GM18499 (cell line): ENCODE results near the gene PCBP4.

ENCODE experiments used
- ATAC-seq: cut with Tn5 transposase; IDR thresholded peaks from one replicate; pipeline ENCODE4 v1.9.1; 2021; ENCODE audit warnings: moderate number of reproducible peaks; ENCODE audit not compliant: insufficient read depth, unreplicated experiment

The PCBP4 gene

DNA sequence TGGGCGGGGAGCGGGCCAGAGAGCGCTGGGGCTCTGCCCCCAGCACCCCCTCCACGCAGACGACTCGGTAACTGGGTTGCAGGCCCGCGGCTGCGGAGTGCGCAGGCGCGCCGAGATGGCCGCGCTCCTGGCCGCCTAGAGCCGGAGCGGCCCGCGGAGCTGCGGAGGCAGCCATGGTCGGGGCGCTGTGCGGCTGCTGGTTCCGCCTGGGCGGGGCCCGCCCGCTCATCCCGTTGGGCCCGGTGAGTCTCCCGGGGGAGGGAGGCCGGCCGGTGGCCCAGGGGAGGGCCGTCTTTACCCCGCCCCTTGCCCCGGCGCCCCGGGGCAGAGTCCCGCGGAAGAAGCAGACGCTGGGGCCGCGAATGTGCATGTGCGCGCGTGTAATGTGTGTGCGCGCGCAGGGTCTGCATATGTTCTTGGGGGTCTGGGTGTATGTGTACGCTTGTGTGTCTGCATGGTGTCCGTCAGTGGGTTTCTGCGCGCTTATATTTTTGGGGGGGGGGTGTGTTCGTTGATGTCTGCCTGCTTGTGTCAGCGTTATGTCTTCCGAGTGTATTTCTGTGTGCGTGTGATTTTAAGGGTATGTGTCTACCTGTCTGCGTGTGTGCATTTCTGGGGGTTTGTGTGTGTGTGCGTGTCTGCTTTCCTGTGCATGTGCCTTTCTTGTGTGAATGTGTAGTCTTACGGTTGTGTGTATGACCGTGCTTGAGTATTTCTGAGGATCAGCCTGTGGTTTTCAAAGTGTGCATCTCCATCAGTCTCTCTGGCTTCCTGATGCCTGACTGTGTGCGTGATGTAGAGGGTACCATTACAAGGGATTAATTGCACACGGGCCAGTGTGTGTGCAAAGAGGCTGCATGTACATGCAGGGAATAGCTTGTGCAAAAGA, 8.0 kb upstream of the PCBP4 start, which contains the start of gene ABHD14A:
TSS of gene ABHD14A (plus strand) at position 102 of the 889 bp plus-strand sequence. CDS start at position 174, 72 bp downstream.
- ATAC-seq = no peak

DNA sequence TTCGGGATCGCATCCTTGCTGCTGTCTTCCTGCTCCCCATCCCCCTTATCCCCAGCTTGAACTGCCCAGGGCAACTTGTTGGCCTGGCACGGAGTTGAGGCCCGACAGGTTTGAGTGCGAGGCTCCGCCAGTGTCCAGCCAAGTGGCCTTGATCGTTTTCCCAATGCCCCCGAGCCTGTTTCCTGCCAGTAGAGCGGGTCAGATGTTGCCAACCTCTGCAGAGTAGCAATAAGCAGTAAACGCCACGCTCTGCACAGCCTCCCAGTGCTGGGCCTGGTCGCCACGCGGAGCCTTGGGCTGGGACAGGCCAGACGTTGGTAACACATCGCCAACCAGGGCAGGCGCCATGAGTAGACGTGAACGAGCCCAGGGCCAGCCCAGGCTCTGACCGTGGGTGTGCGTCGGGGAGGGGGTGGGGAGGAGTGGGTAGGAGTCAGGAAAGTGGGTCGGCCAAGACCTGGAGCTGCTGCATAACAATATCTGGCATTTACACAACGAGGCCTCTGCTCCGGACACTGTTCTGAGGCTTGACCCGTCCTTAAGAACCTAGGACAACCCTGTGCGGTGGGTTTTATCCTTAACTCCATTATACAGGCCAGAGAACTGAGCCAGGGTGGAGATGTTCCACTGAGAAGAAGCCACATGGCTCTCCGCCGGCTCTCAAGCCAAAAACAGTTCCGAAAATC, 7.2 kb upstream of the PCBP4 start:
- ATAC-seq = no peak

- no peak for ATAC-seq
Observed at GRCh38 chr3:51971350-51971749, 4.1 kb upstream of the PCBP4 start.

- no peak for ATAC-seq
Observed at GRCh38 chr3:51970606-51971300, 3.5 kb upstream of the PCBP4 start.

GRCh38 chr3:51969841-51970240, 2.6 kb upstream of the PCBP4 start:
- no peak for ATAC-seq

DNA sequence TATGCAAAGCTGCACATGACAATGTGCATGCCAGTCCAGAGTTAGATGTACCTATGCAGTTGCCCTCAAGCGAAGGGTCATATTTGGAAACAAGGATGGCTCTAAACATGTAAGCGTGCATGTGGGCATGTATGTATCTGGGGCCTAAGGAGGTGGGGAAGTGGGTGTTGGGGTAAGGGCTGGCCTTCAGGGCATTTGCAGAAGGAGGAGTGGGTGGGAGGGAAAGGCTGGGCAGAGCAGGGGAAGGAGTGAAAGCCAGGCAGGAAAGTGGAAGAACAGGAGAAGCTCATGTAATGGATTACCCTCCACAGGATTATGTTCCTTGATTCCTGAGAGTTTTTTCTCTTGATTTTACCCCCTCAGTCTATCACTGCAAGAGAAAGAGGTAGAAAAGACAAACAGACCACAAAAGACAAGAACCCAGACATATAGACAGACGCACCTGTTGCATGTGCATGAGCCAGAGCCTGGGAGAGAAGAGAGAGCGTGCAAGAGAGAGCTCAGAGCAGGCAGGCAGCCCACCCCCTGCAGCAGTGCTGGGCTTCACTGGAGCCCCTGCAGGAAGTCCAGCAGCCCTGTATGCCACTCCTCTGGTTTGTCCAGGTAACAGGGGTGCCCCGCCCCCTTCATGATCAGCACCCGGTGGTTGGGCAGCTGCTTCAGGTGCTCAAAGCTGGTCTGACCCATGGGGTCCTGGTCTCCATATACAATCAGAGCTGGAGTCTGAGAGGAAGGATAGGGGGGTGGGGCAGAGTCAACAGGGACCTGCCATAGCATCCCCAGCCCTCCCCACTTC, 1.8 kb upstream of the PCBP4 start:
- ATAC-seq = no peak

DNA sequence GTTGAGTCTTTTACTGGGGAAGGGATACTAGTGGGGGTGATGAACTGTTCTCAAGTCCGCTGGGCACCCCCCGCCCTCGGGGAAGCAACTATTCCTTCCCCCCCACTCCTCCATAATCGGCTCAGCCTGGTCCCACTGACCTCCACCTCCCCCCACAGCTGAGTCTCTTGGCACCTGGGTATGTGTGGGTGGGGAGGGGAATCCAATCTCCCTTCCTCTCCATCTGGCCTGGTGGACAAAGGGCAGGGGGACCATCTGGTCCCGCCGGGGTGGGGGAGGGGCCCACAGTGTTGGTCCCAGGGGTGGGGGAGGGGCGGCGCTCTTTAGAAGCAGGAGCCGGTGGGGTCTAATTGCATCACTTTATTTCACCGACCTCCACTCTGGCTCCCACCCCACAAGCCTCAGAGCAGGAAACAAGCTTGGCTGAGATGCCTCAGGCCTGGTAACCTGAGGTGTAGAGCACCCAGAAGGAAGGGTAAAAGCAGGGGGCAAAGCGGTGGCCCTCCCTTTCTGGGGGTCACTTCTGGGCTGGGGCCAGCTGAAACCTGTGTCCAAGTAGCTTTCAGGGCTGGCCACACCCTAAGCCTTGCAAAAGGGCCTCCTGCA, 1.0 kb upstream of the PCBP4 start:
- no peak for ATAC-seq

GRCh38 chr3:51966922-51967383, 301 bp downstream of the PCBP4 start:
- no peak for ATAC-seq

DNA sequence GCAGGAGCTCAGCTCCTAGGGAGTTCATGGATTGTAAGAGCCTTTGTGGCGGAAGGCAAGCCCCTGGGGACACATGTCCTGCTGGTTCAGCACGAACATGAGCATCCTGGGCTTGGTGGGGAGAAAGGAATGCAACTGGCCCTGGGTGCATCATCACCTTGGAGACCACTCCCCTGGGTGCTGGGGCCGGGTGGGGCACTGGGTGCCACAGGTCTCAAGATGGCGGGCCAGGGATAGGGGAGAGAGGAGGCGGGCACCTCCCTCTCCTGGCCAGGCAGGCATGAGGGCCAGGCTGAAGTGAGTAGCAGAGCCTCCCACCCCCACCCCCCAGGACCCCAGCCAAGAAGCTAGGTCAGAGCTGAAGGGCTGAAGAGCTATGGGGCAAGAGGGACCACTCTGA, 768 bp downstream of the PCBP4 start:
- ATAC-seq = no peak

GRCh38 chr3:51966016-51966415, 1.2 kb downstream of the PCBP4 start:
- ATAC-seq = no peak

GRCh38 chr3:51964521-51964920, 2.7 kb downstream of the PCBP4 start:
- ATAC-seq = no peak

- no peak for ATAC-seq
Observed at GRCh38 chr3:51963951-51964451, 3.3 kb downstream of the PCBP4 start.

DNA sequence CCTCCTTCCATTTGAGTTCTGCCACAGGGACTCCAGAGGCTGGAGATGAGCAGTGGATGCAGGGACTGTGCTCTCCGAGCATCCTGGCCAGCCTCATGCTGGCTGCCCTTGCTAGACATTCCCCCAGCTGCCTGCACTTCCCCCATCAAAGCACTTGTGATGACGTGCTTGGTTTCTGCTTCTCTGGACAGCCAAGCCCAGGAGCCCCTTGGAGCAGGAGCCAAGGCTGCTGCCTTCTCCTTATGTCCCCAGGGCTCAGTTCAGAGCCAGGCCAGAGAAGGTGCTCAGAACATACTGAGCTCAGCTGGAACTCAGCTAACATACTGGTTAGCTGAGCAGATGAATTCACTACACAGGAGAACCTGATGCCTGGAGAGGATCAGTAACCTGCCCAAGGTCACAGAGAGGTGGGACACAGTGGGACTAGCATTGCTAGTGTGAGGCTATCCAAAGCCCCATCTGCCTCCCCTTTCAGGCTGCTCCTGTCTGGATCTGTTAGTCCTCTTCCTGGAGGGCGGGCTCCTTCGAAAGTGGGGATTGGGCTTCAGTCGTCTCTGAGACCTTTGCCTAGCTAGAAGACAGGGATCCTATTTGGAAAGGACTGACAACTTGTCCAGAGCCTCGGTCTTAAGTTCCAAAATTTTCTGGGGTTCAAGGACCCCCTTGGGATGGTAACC, 4.3 kb downstream of the PCBP4 start:
- ATAC-seq = no peak

- no peak for ATAC-seq
Observed at GRCh38 chr3:51961602-51962569, 5.4 kb downstream of the PCBP4 start.

- no peak for ATAC-seq
Observed at GRCh38 chr3:51961011-51961410, 6.2 kb downstream of the PCBP4 start.

DNA sequence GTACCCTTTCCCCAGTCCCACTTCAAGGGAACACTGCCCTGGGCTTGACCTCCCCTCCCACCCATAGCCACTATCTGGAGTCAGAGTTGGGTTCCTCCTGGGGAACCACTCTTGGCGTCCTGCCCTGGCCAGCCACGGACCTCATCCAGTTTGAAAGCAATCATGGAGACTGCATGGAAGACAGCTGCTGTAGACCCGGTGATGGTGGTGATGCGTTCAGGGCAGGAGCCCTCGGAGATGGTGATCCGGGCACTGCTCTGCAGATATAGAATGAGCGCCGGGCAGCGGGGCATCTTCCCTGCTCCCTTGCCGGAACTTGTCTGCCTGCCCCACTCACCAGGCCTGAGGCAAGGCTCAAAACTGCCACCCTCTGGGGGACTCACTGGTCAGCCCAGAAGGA, 6.9 kb downstream of the PCBP4 start:
- no peak for ATAC-seq

DNA sequence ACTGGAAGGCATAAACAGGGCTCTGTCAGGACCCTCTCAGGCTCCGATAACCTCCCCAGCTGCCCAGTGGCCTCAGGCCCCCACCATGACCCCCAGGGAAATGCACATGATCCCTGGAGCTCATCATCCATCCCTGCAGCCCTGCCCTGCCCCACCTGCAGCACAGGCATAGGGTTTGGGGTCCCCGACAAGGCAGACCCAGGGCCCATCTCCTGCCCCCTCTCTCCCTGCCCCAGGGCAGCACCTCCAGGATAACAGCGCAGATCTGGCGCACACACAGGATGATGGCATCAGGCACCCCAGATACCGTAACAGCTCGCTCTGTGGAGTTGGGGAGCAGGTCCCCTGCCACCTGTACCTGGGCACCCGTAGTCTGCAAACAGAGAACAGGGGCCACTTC, 7.6 kb downstream of the PCBP4 start:
- no peak for ATAC-seq
